Colonic mucosa (tissue), 4 donors: ENCODE data around the gene EXOSC6. TPM values are rescaled to one million over a fixed set of nuclear protein-coding genes. Genes with fewer than 3 reads are reported as not detected.
"Not testable (repeated sequence)": the region's sequence is repeated elsewhere in the genome, so short reads cannot be mapped to it uniquely, and the experiment has no call there.

Experiments used
- DNase-seq: peaks from one replicate; pipeline ENCODE4 v3.0.0-alpha.2; 2020
- H3K27ac ChIP-seq: fragments of 200-600 bp; one replicate; pipeline ENCODE4 v1.8.0; 2021
- H3K27me3 ChIP-seq: fragments of 200-600 bp; one replicate; pipeline ENCODE4 v1.8.0; 2021
- H3K36me3 ChIP-seq: fragments of 200-600 bp; one replicate; pipeline ENCODE4 v1.8.0; 2021
- H3K4me1 ChIP-seq: fragments of 200-600 bp; one replicate; pipeline ENCODE4 v1.8.0; 2021; ENCODE audit warnings: mild to moderate bottlenecking
- H3K4me3 ChIP-seq: fragments of 200-600 bp; one replicate; pipeline ENCODE4 v1.8.0; 2021
- H3K9ac ChIP-seq, 2 donors: one replicate each; pipeline ENCODE4 v1.7.0; 2013; ENCODE audit warnings: control low read depth in 2 of 2, low read depth in 2 of 2, low read length in 2 of 2
- H3K9me3 ChIP-seq: fragments of 200-600 bp; one replicate; pipeline ENCODE4 v1.8.0; 2021
- intact Hi-C: fragments of 100-400 bp; cut with DNase I; formaldehyde crosslinking; loops from one replicate; pipeline ENCODE4 v1.14.1; 2022
- total RNA-seq, 2 donors: library from RNA; stranded (reverse); fragmentation: NEBNext Ultra II Directional in 1 of 2; extraction: Animal tissue kit (Norgen Biotek cat#: 25700) in 1 of 2; gene quantifications; one replicate each; pipeline ENCODE4 v1.2.1, GENCODE V29; 2021
- donor health status: healthy.
- donor health status: DM: no; HTN: no; CAD: no.
- donor health status: DM: no; HTN: no; CAD: no.

EXOSC6 gene
- total RNA-seq, 2 donors from 2014 or later, result 12.2 to 20.0 TPM

DNA sequence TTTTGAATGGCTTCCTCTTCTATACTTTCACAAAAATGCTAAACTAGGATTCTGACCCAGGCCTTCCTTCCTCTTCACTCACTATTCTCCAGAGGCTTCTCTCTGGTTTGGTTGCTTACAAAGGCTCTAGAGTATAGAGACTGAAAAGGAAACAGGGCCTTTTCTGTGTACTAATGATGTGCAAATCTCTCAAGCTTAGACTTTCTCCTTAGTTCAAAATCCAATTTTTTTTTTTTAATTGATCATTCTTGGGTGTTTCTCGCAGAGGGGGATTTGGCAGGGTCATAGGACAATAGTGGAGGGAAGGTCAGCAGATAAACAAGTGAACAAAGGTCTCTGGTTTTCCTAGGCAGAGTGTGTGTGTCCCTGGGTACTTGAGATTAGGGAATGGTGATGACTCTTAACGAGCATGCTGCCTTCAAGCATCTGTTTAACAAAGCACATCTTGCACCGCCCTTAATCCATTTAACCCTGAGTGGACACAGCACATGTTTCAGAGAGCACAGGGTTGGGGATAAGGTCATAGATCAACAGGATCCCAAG lies 27.7 kb downstream of the EXOSC6 start:
- H3K4me1 ChIP-seq, H3K36me3 ChIP-seq, H3K9ac ChIP-seq, H3K4me3 ChIP-seq, intact Hi-C loops, H3K9me3 ChIP-seq, DNase-seq, H3K27ac ChIP-seq, H3K27me3 ChIP-seq: not testable (repeated sequence)

GRCh38 chr16:70223216-70223615 lies 28.5 kb downstream of the EXOSC6 start:
- H3K27ac ChIP-seq, H3K36me3 ChIP-seq, H3K9ac ChIP-seq, H3K4me1 ChIP-seq, H3K27me3 ChIP-seq, H3K9me3 ChIP-seq, intact Hi-C loops, H3K4me3 ChIP-seq, DNase-seq: not testable (repeated sequence)

DNA sequence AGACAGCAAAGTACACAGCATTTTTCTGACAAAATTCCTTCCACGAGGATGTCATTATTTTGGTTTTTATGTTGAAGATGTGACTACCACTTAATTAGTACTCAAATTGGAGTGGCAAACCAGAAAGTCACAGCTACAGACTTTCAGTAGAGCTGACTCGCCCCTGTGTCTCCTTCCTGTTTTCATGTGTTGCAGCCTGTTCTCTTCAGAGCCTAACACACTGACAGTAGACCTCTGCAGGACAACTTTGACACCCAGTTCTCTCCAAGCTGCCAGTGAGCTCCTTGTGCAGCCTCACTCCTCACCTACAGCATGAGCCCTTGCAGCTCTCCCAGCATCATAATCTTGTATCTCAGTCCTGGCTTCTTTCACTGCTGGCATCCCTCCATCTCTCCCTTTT lies 29.2 kb downstream of the EXOSC6 start:
- H3K9me3 ChIP-seq, H3K36me3 ChIP-seq, intact Hi-C loops, H3K9ac ChIP-seq, H3K4me3 ChIP-seq, H3K27ac ChIP-seq, H3K27me3 ChIP-seq, DNase-seq, H3K4me1 ChIP-seq: not testable (repeated sequence)

DNA sequence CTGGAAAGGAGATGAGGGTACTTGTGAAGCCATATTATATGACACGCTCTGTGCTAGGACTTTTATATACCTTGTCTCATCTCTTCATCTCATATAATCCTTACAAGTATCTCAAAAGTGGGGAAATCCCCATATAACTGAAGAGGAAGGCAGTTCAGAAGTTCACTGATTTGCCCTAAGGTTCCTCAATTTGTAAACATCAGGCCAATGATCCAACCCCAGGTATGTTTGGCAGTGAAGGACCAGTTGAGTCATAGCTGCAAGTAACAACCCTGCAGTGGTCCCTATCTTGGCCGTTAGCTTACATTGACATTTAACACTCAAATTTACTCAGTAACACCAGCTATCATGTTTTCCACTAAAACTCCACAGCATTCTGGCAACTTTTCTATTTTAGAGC lies 33.2 kb downstream of the EXOSC6 start:
- H3K4me1 ChIP-seq, H3K9me3 ChIP-seq, H3K27ac ChIP-seq, DNase-seq, H3K36me3 ChIP-seq, H3K9ac ChIP-seq, H3K27me3 ChIP-seq, intact Hi-C loops, H3K4me3 ChIP-seq: not testable (repeated sequence)

DNA sequence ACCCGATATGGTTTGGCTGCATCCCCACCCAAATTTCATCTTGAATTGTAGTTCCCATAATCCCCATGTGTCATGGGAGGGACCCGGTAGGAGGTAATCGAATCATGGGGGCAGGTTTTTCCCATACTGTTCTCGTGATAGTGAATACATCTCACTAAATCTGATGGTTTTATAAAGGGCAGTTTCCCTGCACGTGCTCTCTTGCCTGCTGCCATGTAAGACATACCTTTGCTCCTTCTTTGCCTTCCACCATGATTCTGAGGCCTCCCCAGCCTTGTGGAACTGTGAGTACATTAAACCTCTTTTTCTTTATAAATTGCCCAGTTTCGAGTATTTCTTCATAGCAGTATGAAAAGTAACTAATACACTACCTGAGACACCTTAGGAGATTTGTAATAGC lies 45.4 kb downstream of the EXOSC6 start:
- DNase-seq, H3K4me3 ChIP-seq, H3K9me3 ChIP-seq, H3K27me3 ChIP-seq, H3K9ac ChIP-seq, H3K4me1 ChIP-seq, intact Hi-C loops, H3K36me3 ChIP-seq, H3K27ac ChIP-seq: not testable (repeated sequence)

GRCh38 chr16:70204668-70205405 lies 46.9 kb downstream of the EXOSC6 start:
- H3K36me3 ChIP-seq, H3K9ac ChIP-seq, H3K9me3 ChIP-seq, intact Hi-C loops, H3K27ac ChIP-seq, H3K4me1 ChIP-seq, H3K4me3 ChIP-seq, DNase-seq, H3K27me3 ChIP-seq: not testable (repeated sequence)

DNA sequence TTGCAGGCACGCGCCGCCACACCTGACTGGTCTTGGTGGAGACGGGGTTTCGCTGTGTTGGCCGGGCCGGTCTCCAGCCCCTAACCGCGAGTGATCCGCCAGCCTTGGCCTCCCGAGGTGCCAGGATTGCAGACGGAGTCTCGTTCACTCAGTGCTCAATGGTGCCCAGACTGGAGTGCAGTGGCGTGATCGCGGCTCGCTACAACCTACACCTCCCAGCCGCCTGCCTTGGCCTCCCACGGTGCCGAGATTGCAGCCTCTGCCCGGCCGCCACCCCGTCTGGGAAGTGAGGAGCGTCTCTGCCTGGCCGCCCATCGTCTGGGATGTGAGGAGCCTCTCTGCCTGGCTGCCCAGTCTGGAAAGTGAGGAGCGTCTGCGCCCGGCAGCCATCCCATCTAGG lies 47.7 kb downstream of the EXOSC6 start:
- H3K4me3 ChIP-seq, H3K9ac ChIP-seq, H3K36me3 ChIP-seq, H3K4me1 ChIP-seq, H3K27ac ChIP-seq, DNase-seq, intact Hi-C loops, H3K9me3 ChIP-seq, H3K27me3 ChIP-seq: not testable (repeated sequence)

GRCh38 chr16:70203508-70203907 lies 48.2 kb downstream of the EXOSC6 start:
- H3K36me3 ChIP-seq, H3K27me3 ChIP-seq, DNase-seq, H3K9me3 ChIP-seq, H3K9ac ChIP-seq, H3K4me1 ChIP-seq, H3K4me3 ChIP-seq, intact Hi-C loops, H3K27ac ChIP-seq: not testable (repeated sequence)

DNA sequence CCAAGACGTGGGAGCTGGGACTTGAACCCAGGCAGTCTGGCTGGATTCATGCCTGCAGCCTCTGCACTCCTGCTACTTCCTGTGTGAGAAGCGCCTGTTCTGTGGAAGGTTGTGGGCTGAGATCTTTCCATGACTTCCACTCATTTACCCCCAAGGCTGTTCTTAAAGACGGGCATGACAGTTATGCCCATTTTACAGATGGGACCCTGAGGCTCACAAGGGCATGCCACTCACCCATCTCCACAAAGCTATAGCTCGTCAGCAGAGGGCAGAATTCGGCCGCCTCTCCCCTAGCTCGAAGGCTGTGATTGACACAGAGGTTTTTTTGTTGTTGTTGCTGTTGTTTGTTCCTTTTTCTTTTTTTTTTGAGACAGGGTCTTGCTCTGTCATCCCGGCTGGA lies 51.7 kb downstream of the EXOSC6 start:
- intact Hi-C loops, H3K4me1 ChIP-seq, H3K27me3 ChIP-seq, H3K27ac ChIP-seq, H3K36me3 ChIP-seq, DNase-seq, H3K9ac ChIP-seq, H3K4me3 ChIP-seq, H3K9me3 ChIP-seq: not testable (repeated sequence)

DNA sequence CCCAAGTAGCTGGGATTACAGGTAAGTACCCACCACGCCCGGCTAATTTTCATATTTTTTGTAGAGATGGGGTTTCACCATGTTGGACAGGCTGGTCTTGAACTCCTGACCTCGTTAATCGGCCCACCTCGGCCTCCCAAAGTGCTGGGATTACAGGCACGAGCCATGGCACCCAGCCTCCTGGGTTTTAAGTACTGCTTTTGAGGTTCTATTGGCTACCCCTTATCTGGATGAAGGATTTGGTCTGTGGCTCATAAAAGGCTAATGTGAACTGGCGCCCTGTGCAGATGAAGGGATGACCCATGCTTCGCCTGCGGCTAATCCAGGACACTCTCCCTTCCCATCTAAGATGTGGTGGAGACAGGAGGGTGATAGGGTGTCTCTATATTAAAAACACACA lies 52.6 kb downstream of the EXOSC6 start:
- H3K4me1 ChIP-seq, H3K9ac ChIP-seq, H3K27me3 ChIP-seq, H3K9me3 ChIP-seq, DNase-seq, intact Hi-C loops, H3K27ac ChIP-seq, H3K4me3 ChIP-seq, H3K36me3 ChIP-seq: not testable (repeated sequence)

GRCh38 chr16:70198666-70199065 lies 53.1 kb downstream of the EXOSC6 start:
- H3K27ac ChIP-seq, H3K9me3 ChIP-seq, H3K27me3 ChIP-seq, H3K9ac ChIP-seq, intact Hi-C loops, DNase-seq, H3K4me1 ChIP-seq, H3K4me3 ChIP-seq, H3K36me3 ChIP-seq: not testable (repeated sequence)

DNA sequence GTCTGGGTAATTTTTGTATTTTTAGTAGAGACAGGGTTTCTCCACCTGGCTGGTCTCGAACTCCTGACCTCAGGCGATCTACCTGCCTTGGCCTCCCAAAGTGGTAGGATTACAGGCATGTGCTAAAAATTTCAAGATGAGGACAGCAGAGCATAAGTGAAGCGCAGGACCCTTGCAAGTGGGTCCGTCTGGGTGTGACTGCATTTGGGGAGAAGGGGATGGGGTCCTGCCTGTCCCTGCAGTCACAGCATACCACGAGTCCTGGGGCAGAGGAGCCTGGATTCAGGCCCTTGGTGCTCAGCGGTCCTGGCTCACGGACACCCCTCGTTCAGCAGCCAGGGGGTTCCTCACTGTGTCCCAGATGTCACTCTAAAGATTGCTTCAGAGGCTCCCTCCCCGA lies 53.5 kb downstream of the EXOSC6 start:
- H3K9me3 ChIP-seq, H3K36me3 ChIP-seq, H3K4me1 ChIP-seq, DNase-seq, H3K27me3 ChIP-seq, H3K4me3 ChIP-seq, intact Hi-C loops, H3K9ac ChIP-seq, H3K27ac ChIP-seq: not testable (repeated sequence)

- intact Hi-C loops, H3K36me3 ChIP-seq, H3K4me1 ChIP-seq, H3K9me3 ChIP-seq, H3K9ac ChIP-seq, H3K4me3 ChIP-seq, H3K27me3 ChIP-seq, H3K27ac ChIP-seq, DNase-seq: not testable (repeated sequence)
These were observed 54.1 kb downstream of the EXOSC6 start for GRCh38 chr16:70197611-70198010.
